Measurements from ENCODE around the gene GIT2. TPM values are rescaled to one million over a fixed set of nuclear protein-coding genes. Genes with fewer than 3 reads are reported as not detected.

Gene GIT2
- total RNA-seq, 1 donor from 2014 or later: 40.7 TPM

DNA sequence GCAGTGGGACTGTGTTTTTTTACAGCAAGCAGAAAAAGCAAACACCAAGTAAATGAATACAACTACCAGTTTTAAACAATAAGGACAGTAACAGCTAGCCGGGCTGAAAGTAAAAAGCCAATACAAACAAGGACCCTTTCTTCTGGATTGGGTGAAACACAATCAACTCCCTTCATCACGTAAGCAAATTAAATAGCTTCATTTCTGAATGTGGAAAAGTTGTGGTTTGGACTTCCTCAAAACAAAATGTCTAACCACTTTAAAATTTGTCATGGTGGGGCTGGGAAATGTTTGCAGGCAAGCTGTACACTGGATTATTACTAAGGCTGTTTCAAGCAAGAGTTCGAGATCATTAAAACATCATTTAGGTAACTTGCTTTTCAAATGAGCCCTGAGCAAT, 48.6 kb downstream of the GIT2 start:
- Mint-ChIP-seq H3K9me3 (ENCODE audit: low read depth) (no peaks in the 10 kb centered on the region), H3K27ac (peak overlapping the region; percentile 91), H3K36me3 (ENCODE audit: insufficient read depth) (peaks cover 23% of the 10 kb centered on the region), H3K4me3 (ENCODE audit: low read depth) (no peak overlapping the region), H3K4me1 (ENCODE audit: low read depth) (peaks cover 32% of the 10 kb centered on the region), H3K27me3 (no peaks in the 10 kb centered on the region)
- no peak for DNase-seq (ENCODE audit: low spot score, unreplicated experiment)
- TF ChIP-seq, protein P1, sequence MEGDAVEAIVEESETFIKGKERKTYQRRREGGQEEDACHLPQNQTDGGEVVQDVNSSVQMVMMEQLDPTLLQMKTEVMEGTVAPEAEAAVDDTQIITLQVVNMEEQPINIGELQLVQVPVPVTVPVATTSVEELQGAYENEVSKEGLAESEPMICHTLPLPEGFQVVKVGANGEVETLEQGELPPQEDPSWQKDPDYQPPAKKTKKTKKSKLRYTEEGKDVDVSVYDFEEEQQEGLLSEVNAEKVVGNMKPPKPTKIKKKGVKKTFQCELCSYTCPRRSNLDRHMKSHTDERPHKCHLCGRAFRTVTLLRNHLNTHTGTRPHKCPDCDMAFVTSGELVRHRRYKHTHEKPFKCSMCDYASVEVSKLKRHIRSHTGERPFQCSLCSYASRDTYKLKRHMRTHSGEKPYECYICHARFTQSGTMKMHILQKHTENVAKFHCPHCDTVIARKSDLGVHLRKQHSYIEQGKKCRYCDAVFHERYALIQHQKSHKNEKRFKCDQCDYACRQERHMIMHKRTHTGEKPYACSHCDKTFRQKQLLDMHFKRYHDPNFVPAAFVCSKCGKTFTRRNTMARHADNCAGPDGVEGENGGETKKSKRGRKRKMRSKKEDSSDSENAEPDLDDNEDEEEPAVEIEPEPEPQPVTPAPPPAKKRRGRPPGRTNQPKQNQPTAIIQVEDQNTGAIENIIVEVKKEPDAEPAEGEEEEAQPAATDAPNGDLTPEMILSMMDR (IDR thresholded peaks at IDR 0.05; ENCODE audit: unreplicated experiment): no peak

DNA sequence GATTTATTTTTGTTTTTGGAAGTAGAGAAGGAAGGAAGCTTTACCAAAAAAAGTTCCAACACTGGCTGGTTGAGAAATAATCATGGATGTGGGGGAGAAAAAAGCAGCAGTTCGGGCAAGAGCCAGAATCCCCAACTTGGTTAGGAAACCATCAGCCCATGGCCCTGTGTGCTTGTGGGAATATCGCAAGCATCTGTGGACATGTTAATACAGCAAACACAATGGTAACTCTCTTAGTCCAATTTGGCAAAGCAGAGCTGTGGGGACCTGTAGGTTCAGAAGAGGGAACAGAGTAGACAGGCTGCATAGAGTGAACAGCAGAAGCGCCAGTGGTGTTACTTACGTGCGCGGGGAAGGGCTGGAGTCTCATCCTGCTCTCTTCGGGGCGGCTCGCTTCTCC, 49.3 kb downstream of the GIT2 start:
- peaks cover 32% of the 10 kb centered on the region for H3K4me1 Mint-ChIP-seq (ENCODE audit: low read depth)
- TF ChIP-seq, protein P1 (IDR thresholded peaks at IDR 0.05; ENCODE audit: unreplicated experiment): no peak

DNA sequence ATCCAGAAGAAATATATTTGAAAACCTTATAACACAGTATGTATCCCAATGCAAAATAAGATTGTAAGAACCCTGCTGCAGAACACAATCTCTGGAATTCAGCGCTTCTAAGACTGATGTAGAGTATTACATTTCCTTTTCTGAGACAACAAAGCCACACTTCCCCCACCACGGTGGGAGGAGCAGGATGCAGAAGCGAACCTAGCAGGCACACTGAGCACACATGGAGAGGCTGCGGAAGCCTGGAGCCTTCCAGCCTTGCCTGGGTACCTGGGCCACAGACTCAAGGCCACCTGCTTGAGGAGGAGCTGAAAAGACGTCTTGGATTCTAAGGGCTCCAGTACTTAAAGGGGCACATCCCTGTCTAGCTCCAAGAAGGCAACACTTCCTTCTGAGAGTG, 49.7 kb downstream of the GIT2 start:
- Mint-ChIP-seq H3K4me3 (ENCODE audit: low read depth) (peak overlapping the region; percentile 24), H3K9me3 (ENCODE audit: low read depth) (no peaks in the 10 kb centered on the region), H3K4me1 (ENCODE audit: low read depth) (peaks cover 32% of the 10 kb centered on the region), H3K27ac (peak overlapping the region; percentile 91), H3K27me3 (no peaks in the 10 kb centered on the region), H3K36me3 (ENCODE audit: insufficient read depth) (peaks cover 15% of the 10 kb centered on the region)
- no peak for DNase-seq (ENCODE audit: low spot score, unreplicated experiment)
- TF ChIP-seq, protein P1 (IDR thresholded peaks at IDR 0.05; ENCODE audit: unreplicated experiment): no peak

More for the DNA sequence above, 49.3 kb downstream of the GIT2 start:
- Mint-ChIP-seq H3K27ac (peak overlapping the region; percentile 91), H3K4me3 (ENCODE audit: low read depth) (peak overlapping the region; percentile 24), H3K27me3 (no peaks in the 10 kb centered on the region), H3K36me3 (ENCODE audit: insufficient read depth) (peaks cover 17% of the 10 kb centered on the region), H3K9me3 (ENCODE audit: low read depth) (no peaks in the 10 kb centered on the region)
- no peak for DNase-seq (ENCODE audit: low spot score, unreplicated experiment)

DNA sequence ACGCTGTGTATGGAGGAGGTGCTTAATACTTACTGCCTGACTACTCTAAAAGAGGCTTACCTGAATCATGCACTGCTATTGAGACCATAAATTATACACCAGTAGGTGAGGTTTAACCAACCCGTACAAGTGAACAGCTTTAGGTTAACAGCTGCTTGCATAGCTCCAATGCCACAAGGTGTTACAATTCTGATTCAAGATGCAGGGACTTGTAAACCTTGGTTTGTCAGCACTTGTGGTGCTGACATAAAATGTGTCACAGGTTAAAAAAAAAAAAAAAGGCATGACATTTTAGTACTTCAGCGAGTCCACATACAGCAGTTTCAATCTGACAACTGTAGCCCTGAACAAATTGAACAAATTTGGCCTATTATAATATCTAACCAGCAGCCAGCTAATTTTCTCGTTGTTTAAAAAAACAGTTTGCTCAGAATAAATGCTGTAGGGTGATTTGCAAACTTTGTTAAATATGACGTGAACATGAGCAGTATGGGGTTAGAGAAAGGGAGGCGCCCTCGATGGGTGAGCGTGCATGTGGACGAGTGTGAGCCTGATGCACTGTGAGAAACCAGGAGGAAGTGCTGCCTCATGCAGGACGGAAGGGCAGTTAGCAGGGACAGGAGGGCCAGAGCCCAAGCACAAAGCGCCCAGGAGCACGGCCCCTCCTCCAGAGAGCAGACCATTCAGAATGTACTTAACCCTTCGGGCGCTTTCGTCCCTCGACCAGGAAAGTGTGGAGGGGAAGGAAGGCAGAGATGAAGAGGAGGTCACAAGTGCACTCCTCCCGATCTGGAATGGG, 51.4 kb downstream of the GIT2 start:
- peaks cover 28% of the 10 kb centered on the region for H3K4me1 Mint-ChIP-seq (ENCODE audit: low read depth)
- no peak overlapping the region for H3K4me3 Mint-ChIP-seq (ENCODE audit: low read depth)
- peak overlapping the region; percentile 71 for H3K27ac Mint-ChIP-seq
- TF ChIP-seq, protein P1 (IDR thresholded peaks at IDR 0.05; ENCODE audit: unreplicated experiment): no peak
- peaks cover 12% of the 10 kb centered on the region for H3K36me3 Mint-ChIP-seq (ENCODE audit: insufficient read depth)
- H3K9me3 Mint-ChIP-seq (ENCODE audit: low read depth): no peaks in the 10 kb centered on the region
- no peak for DNase-seq (ENCODE audit: low spot score, unreplicated experiment)
- no peaks in the 10 kb centered on the region for H3K27me3 Mint-ChIP-seq

- peaks cover 24% of the 10 kb centered on the region for H3K4me1 Mint-ChIP-seq (ENCODE audit: low read depth)
- H3K36me3 Mint-ChIP-seq (ENCODE audit: insufficient read depth): peaks cover 13% of the 10 kb centered on the region
- no peak for DNase-seq (ENCODE audit: low spot score, unreplicated experiment)
- no peak overlapping the region for H3K4me3 Mint-ChIP-seq (ENCODE audit: low read depth)
- TF ChIP-seq, protein P1 (IDR thresholded peaks at IDR 0.05; ENCODE audit: unreplicated experiment): no peak
- no peaks in the 10 kb centered on the region for H3K9me3 Mint-ChIP-seq (ENCODE audit: low read depth)
- H3K27me3 Mint-ChIP-seq: no peaks in the 10 kb centered on the region
- no peak overlapping the region for H3K27ac Mint-ChIP-seq
These were observed 52.4 kb downstream of the GIT2 start for GRCh38 chr12:109943811-109944210.

All from progenitor cell of endocrine pancreas (in vitro differentiated cells).